HCT116 (cell line): ENCODE results near the gene ACBD4. TPM values are rescaled to one million over a fixed set of nuclear protein-coding genes. Genes with fewer than 3 reads are reported as not detected.

Experiments used
- ATAC-seq: fragments of 200-7000 bp; cut with Tn5 transposase; 2 replicates; pipeline ENCODE4 v1.9.1; 2020; ENCODE audit warnings: mild to moderate bottlenecking, moderate library complexity
- BruUV-seq: library from RNA; stranded (reverse); fragments of 400-500 nt; replicated peaks from 2 replicates; lab custom pipeline; 2021; lab: Mats Ljungman, UMichigan
- CTCF ChIA-PET: fragments of 300-600 bp; sonication (Branson Sonifier 250); formaldehyde crosslinking; loops from one replicate; lab custom pipeline; 2021; ENCODE audit warnings: antibody characterized with exemption; lab: Charles Lee
- POLR2A ChIA-PET: fragments of 300-600, 350-600 bp; sonication (Branson Sonifier 250); formaldehyde crosslinking; loops from one replicate; lab custom pipeline; 2021; ENCODE audit warnings: antibody characterized with exemption; lab: Charles Lee
- RAD21 ChIA-PET, 2 experiments: fragments of 300-600 bp; sonication (Branson Sonifier 250); formaldehyde crosslinking; loops; one replicate each; lab custom pipeline; 2023; ENCODE audit warnings: low total read pairs in 2 of 2; ENCODE audit not compliant: uncharacterized antibody in 2 of 2, unreplicated experiment in 2 of 2, low non-redundant PET in 1 of 2; lab: Charles Lee
- DNase-seq: peaks from one replicate; pipeline ENCODE4 v3.0.0-alpha.2; 2010; ENCODE audit warnings: low read depth, low spot score
- H2AFZ ChIP-seq: fragments of 200-600 bp; shearing (Covaris generic), sonication (generic); 2 replicates; pipeline ENCODE4 v1.6.1; 2017; ENCODE audit warnings: low read depth, mixed run types, mixed read lengths, antibody characterized with exemption, low read length; ENCODE audit not compliant: poor library complexity, severe bottlenecking
- H3K27ac ChIP-seq: 2 replicates; pipeline ENCODE4 v1.5.1; 2012; ENCODE audit warnings: low read depth, low read length
- H3K27me3 ChIP-seq: fragments of 200-600 bp; sonication (generic); 2 replicates; pipeline ENCODE4 v1.6.1; 2016; ENCODE audit warnings: mixed run types, low read length, mixed read lengths; ENCODE audit not compliant: insufficient read depth
- H3K36me3 ChIP-seq, 2 experiments: fragments of 200-500 bp in 1 of 2; fragments of 200-600 bp in 1 of 2; sonication (Bioruptor generic) in 1 of 2; sonication (generic) in 1 of 2; 2 replicates each; pipeline versions ENCODE4 v1.5.1 to v1.6.1; 2014 to 2016; ENCODE audit warnings: low read length in 2 of 2, inconsistent platforms in 1 of 2, mixed read lengths in 1 of 2, mixed run types in 1 of 2; ENCODE audit not compliant: insufficient read depth in 2 of 2, control insufficient read depth in 1 of 2
- H3K4me1 ChIP-seq, 2 experiments: fragments of 200-600 bp in 1 of 2; sonication (generic) in 1 of 2; 2 replicates each; pipeline versions ENCODE4 v1.5.1 to v1.6.1; 2012 to 2017; ENCODE audit warnings: low read length in 2 of 2, inconsistent platforms in 1 of 2, mild to moderate bottlenecking in 1 of 2, mixed read lengths in 1 of 2, mixed run types in 1 of 2, moderate library complexity in 1 of 2; ENCODE audit not compliant: insufficient read depth in 2 of 2, control insufficient read depth in 1 of 2
- H3K4me2 ChIP-seq: fragments of 200-600 bp; sonication (generic); 2 replicates; pipeline ENCODE4 v1.6.1; 2017; ENCODE audit warnings: mixed run types, low read length, mixed read lengths
- H3K4me3 ChIP-seq, 2 experiments: fragments of 200-600 bp in 1 of 2; sonication (generic) in 1 of 2; replicated peaks in 1 of 2; 2 replicates each; pipeline ENCODE4 v1.5.1; 2011 to 2016; ENCODE audit warnings: low read length in 2 of 2, control low read depth in 1 of 2, low read depth in 1 of 2, mild to moderate bottlenecking in 1 of 2, mixed read lengths in 1 of 2, mixed run types in 1 of 2
- H3K79me2 ChIP-seq: fragments of 200-600 bp; sonication (generic); 2 replicates; pipeline ENCODE4 v1.6.1; 2017; ENCODE audit warnings: mild to moderate bottlenecking, mixed run types, low read length, moderate library complexity, mixed read lengths; ENCODE audit not compliant: insufficient read depth
- H3K9ac ChIP-seq: fragments of 200-600 bp; sonication (generic); 2 replicates; pipeline ENCODE4 v1.6.1; 2016; ENCODE audit warnings: low read length, mixed read lengths
- H3K9me2 ChIP-seq: fragments of 200-600 bp; sonication (generic), shearing (Covaris generic); 2 replicates; pipeline ENCODE4 v1.6.1; 2017; ENCODE audit warnings: mixed run types, mild to moderate bottlenecking, moderate library complexity; ENCODE audit not compliant: insufficient read depth
- H3K9me3 ChIP-seq, 2 experiments: fragments of 200-500 bp in 1 of 2; fragments of 200-600 bp in 1 of 2; sonication (Bioruptor generic) in 1 of 2; sonication (generic) in 1 of 2; 2 replicates each; pipeline ENCODE4 v1.6.1; 2014 to 2017; ENCODE audit warnings: low read length in 2 of 2, mixed read lengths in 2 of 2, inconsistent platforms in 1 of 2, low read depth in 1 of 2, mild to moderate bottlenecking in 1 of 2, mixed run types in 1 of 2, moderate library complexity in 1 of 2; ENCODE audit not compliant: control insufficient read depth in 1 of 2, insufficient read depth in 1 of 2
- H4K20me1 ChIP-seq: fragments of 200-600 bp; sonication (generic), shearing (Covaris generic); 2 replicates; pipeline ENCODE4 v1.6.1; 2017; ENCODE audit warnings: mixed run types, mild to moderate bottlenecking, moderate library complexity; ENCODE audit not compliant: insufficient read depth
- CBX3 ChIP-seq: IDR thresholded peaks from 2 replicates; pipeline ENCODE4 v1.6.1; 2012; ENCODE audit warnings: low read depth
- CEBPB ChIP-seq: IDR thresholded peaks from 2 replicates; pipeline ENCODE4 v1.6.1; 2012; ENCODE audit warnings: low read depth
- ELF1 ChIP-seq: IDR thresholded peaks from 2 replicates; pipeline ENCODE4 v1.6.1; 2012; ENCODE audit warnings: low read depth, borderline replicate concordance
- EZH2 ChIP-seq: fragments of 200-600 bp; sonication (generic); IDR thresholded peaks from 2 replicates; pipeline ENCODE4 v1.6.1; 2017; ENCODE audit warnings: antibody characterized with exemption, mixed run types
- EZH2phosphoT487 ChIP-seq: fragments of 200-600 bp; IDR thresholded peaks from 2 replicates; pipeline ENCODE4 v1.6.1; 2018; ENCODE audit warnings: antibody characterized with exemption, borderline replicate concordance
- FOSL1 ChIP-seq: IDR thresholded peaks from 2 replicates; pipeline ENCODE4 v1.6.1; 2012; ENCODE audit warnings: low read depth
- POLR2A ChIP-seq: IDR thresholded peaks from 2 replicates; pipeline ENCODE4 v1.7.0; 2011; ENCODE audit warnings: borderline replicate concordance; ENCODE audit not compliant: insufficient read depth, insufficient read length; ENCODE audit errors: extremely low read depth
- SIN3A ChIP-seq: IDR thresholded peaks from 2 replicates; pipeline ENCODE4 v1.6.1; 2012; ENCODE audit warnings: low read depth
- ZNF274 ChIP-seq: fragments of 200-500 bp; sonication (Bioruptor generic); IDR thresholded peaks from 2 replicates; pipeline ENCODE4 v1.6.1; 2014; ENCODE audit warnings: mild to moderate bottlenecking, low read depth, low read length, inconsistent platforms
- intact Hi-C: fragments of 100-400 bp; cut with micrococcal nuclease; formaldehyde crosslinking; loops from 2 replicates; pipeline ENCODE4 v1.10.0; 2022
- total RNA-seq: library from RNA; stranded (reverse); gene quantifications from one replicate; pipeline ENCODE4 v1.2.1, GENCODE V29; 2021; ENCODE audit not compliant: unreplicated experiment
- TF ChIP-seq, protein P1 (sequence below): IDR thresholded peaks from 2 replicates; pipeline ENCODE4 v1.6.1; 2012; ENCODE audit warnings: low read depth
- TF ChIP-seq, protein P2 (sequence below): IDR thresholded peaks from 2 replicates; pipeline ENCODE4 v1.6.1; 2012
- TF ChIP-seq, protein P3 (sequence below): IDR thresholded peaks from 2 replicates; pipeline ENCODE4 v1.6.1; 2011; ENCODE audit warnings: mild to moderate bottlenecking, low read length, moderate library complexity; ENCODE audit not compliant: insufficient replicate concordance; ENCODE audit errors: extremely low read depth
- TF ChIP-seq, protein P4 (sequence below): IDR thresholded peaks from 2 replicates; pipeline ENCODE4 v1.6.1; 2012

ACBD4 gene
- total RNA-seq, 1 experiment from 2014 or later: 13.6 TPM

DNA sequence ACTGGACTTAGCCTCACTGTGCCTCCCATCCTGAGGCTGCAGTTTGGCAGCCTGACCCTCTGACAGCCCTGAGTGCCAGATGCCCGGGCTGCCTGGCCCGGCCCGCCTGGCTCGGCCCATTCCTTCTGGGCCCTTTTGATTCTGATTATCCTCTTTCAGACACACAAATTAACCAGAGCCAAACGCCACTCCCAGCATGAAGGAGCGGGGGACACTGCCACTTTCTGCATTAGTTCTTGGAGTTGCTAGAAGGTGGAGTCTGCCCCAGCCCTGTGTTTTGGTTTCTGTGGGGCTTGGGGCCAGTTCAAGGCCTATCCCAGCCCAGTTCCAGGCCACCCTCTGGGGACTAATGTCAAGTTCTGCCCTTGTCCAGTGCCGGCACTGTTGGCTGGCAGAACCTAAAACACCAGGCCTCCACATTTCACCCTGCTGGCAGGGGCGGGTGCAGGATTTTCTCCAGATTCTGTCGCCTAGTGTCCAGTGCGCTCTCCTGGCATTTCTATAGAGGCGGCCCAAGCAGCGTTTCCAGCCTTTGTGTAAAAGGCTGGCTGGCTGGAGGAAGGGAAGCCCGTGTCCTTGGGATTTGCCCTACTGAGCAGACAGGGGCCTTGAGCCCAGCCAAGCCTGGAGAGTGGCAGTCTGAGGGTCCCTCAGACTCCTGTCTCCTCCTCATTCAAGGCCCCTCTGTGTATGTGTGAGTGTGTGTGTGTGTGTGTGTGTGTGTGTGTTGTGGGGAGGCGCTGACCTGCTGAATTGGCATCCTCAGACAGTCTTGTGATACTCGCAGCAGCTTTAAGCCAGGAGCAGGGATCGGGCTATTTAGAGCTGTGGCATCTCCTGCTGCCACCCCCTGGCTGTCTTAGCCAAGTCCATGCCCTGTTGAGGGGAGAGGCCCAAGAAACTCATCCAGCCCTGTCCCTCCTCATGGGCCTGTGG is 24.5 kb upstream of the ACBD4 start:
- intact Hi-C loops: no loop called here
- no peak for DNase-seq
- no peaks in the 10 kb centered on the region for H3K9me2 ChIP-seq
- no peak overlapping the region for H3K9ac ChIP-seq
- H3K4me3 ChIP-seq: no peak overlapping the region
- no peaks in the 10 kb centered on the region for H3K27me3 ChIP-seq
- POLR2A ChIA-PET: no interaction called here
- no TSS peak for BruUV-seq
- H3K79me2 ChIP-seq: no peaks in the 10 kb centered on the region
- no peaks in the 10 kb centered on the region for H3K9me3 ChIP-seq
- H3K4me1 ChIP-seq: peaks cover 3 to 10% of the 10 kb centered on the region in 2 experiments; a peak in 2 of 4 replicates
- H3K36me3 ChIP-seq: peaks cover 6 to 21% of the 10 kb centered on the region in 2 experiments; a peak in 3 of 4 replicates
- no peak overlapping the region for H2AFZ ChIP-seq
- RAD21 ChIA-PET: no interaction called here
- CTCF ChIA-PET: no interaction called here
- H3K4me2 ChIP-seq: peak overlapping the region; percentile 14; the same call in 1 of the 2 replicates
- no peaks in the 10 kb centered on the region for H4K20me1 ChIP-seq
- TF ChIP-seq ELF1: no peak
- TF ChIP-seq EZH2phosphoT487: no peak
- no peak for TF ChIP-seq FOSL1
- no peak for TF ChIP-seq SIN3A
- TF ChIP-seq, protein P1, sequence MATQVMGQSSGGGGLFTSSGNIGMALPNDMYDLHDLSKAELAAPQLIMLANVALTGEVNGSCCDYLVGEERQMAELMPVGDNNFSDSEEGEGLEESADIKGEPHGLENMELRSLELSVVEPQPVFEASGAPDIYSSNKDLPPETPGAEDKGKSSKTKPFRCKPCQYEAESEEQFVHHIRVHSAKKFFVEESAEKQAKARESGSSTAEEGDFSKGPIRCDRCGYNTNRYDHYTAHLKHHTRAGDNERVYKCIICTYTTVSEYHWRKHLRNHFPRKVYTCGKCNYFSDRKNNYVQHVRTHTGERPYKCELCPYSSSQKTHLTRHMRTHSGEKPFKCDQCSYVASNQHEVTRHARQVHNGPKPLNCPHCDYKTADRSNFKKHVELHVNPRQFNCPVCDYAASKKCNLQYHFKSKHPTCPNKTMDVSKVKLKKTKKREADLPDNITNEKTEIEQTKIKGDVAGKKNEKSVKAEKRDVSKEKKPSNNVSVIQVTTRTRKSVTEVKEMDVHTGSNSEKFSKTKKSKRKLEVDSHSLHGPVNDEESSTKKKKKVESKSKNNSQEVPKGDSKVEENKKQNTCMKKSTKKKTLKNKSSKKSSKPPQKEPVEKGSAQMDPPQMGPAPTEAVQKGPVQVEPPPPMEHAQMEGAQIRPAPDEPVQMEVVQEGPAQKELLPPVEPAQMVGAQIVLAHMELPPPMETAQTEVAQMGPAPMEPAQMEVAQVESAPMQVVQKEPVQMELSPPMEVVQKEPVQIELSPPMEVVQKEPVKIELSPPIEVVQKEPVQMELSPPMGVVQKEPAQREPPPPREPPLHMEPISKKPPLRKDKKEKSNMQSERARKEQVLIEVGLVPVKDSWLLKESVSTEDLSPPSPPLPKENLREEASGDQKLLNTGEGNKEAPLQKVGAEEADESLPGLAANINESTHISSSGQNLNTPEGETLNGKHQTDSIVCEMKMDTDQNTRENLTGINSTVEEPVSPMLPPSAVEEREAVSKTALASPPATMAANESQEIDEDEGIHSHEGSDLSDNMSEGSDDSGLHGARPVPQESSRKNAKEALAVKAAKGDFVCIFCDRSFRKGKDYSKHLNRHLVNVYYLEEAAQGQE: no peak
- TF ChIP-seq POLR2A: no peak
- TF ChIP-seq, protein P2, sequence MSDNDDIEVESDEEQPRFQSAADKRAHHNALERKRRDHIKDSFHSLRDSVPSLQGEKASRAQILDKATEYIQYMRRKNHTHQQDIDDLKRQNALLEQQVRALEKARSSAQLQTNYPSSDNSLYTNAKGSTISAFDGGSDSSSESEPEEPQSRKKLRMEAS: no peak
- TF ChIP-seq, protein P3, sequence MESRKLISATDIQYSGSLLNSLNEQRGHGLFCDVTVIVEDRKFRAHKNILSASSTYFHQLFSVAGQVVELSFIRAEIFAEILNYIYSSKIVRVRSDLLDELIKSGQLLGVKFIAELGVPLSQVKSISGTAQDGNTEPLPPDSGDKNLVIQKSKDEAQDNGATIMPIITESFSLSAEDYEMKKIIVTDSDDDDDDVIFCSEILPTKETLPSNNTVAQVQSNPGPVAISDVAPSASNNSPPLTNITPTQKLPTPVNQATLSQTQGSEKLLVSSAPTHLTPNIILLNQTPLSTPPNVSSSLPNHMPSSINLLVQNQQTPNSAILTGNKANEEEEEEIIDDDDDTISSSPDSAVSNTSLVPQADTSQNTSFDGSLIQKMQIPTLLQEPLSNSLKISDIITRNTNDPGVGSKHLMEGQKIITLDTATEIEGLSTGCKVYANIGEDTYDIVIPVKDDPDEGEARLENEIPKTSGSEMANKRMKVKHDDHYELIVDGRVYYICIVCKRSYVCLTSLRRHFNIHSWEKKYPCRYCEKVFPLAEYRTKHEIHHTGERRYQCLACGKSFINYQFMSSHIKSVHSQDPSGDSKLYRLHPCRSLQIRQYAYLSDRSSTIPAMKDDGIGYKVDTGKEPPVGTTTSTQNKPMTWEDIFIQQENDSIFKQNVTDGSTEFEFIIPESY: no peak
- no peak for TF ChIP-seq ZNF274
- TF ChIP-seq CEBPB: no peak
- no peak for TF ChIP-seq CBX3
- TF ChIP-seq, protein P4, sequence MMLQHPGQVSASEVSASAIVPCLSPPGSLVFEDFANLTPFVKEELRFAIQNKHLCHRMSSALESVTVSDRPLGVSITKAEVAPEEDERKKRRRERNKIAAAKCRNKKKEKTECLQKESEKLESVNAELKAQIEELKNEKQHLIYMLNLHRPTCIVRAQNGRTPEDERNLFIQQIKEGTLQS: no peak
- no peak for TF ChIP-seq EZH2
- peak overlapping the region; percentile 28; the same call in 1 of the 2 replicates for H3K27ac ChIP-seq
- ATAC-seq: peak; percentile 42
